Trophoblast cell (in vitro differentiated cells and primary cell): ENCODE measurements around the gene SLPI.

Experiments
- DNase-seq, 2 donors: peaks; one replicate each; pipeline ENCODE4 v3.0.0-alpha.2; 2016
- H2AFZ ChIP-seq: 2 replicates; pipeline ENCODE4 v1.6.1; 2013; ENCODE audit warnings: low read length, moderate library complexity, mild to moderate bottlenecking; ENCODE audit not compliant: insufficient read depth, poor library complexity
- H2AK5ac ChIP-seq: 2 replicates; pipeline ENCODE4 v1.6.1; 2013; ENCODE audit warnings: mild to moderate bottlenecking, low read length
- H2BK120ac ChIP-seq: 2 replicates; pipeline ENCODE4 v1.6.1; 2013; ENCODE audit warnings: low read length, mild to moderate bottlenecking, moderate library complexity; ENCODE audit not compliant: insufficient read depth, poor library complexity
- H2BK12ac ChIP-seq: 2 replicates; pipeline ENCODE4 v1.6.1; 2013; ENCODE audit warnings: mild to moderate bottlenecking, low read length, moderate library complexity
- H2BK5ac ChIP-seq: 2 replicates; pipeline ENCODE4 v1.6.1; 2013; ENCODE audit warnings: low read length, low read depth, moderate library complexity, mild to moderate bottlenecking; ENCODE audit not compliant: poor library complexity
- H3K14ac ChIP-seq: 2 replicates; pipeline ENCODE4 v1.6.1; 2013; ENCODE audit warnings: mild to moderate bottlenecking, low read length
- H3K18ac ChIP-seq: 2 replicates; pipeline ENCODE4 v1.6.1; 2013; ENCODE audit warnings: mild to moderate bottlenecking, low read length
- H3K23ac ChIP-seq: 2 replicates; pipeline ENCODE4 v1.6.1; 2013; ENCODE audit warnings: low read length
- H3K27ac ChIP-seq: 2 replicates; pipeline ENCODE4 v1.5.1; 2013; ENCODE audit warnings: low read depth, mild to moderate bottlenecking, inconsistent platforms, low read length, moderate library complexity
- H3K27me3 ChIP-seq: 2 replicates; pipeline ENCODE4 v1.6.1; 2013; ENCODE audit warnings: inconsistent platforms, mild to moderate bottlenecking, low read length, moderate library complexity; ENCODE audit not compliant: insufficient read depth
- H3K36me3 ChIP-seq, 2 experiments: 1 replicate in 1 of 2; 2 replicates in 1 of 2; pipeline ENCODE4 v1.6.1; 2013; ENCODE audit warnings: low read length in 2 of 2, mild to moderate bottlenecking in 2 of 2, moderate library complexity in 1 of 2; ENCODE audit not compliant: insufficient read depth in 2 of 2, control insufficient read depth in 1 of 2
- H3K4ac ChIP-seq: 2 replicates; pipeline ENCODE4 v1.6.1; 2013; ENCODE audit warnings: low read depth, mild to moderate bottlenecking, low read length, moderate library complexity
- H3K4me1 ChIP-seq, 2 experiments: 1 replicate in 1 of 2; 2 replicates in 1 of 2; pipeline ENCODE4 v1.6.1; 2013; ENCODE audit warnings: low read length in 2 of 2, mild to moderate bottlenecking in 2 of 2, moderate library complexity in 1 of 2; ENCODE audit not compliant: insufficient read depth in 2 of 2, control insufficient read depth in 1 of 2
- H3K4me2 ChIP-seq: 2 replicates; pipeline ENCODE4 v1.6.1; 2013; ENCODE audit warnings: inconsistent platforms, mild to moderate bottlenecking, low read length, moderate library complexity
- H3K4me3 ChIP-seq: 2 replicates; pipeline ENCODE4 v1.5.1; 2013; ENCODE audit warnings: mild to moderate bottlenecking, low read depth, low read length, inconsistent platforms
- H3K79me1 ChIP-seq: one replicate; pipeline ENCODE4 v1.6.1; 2013; ENCODE audit warnings: low read length
- H3K79me2 ChIP-seq: 2 replicates; pipeline ENCODE4 v1.6.1; 2013; ENCODE audit warnings: low read length, mild to moderate bottlenecking; ENCODE audit not compliant: control insufficient read depth, insufficient read depth, poor library complexity
- H3K9ac ChIP-seq: 2 replicates; pipeline ENCODE4 v1.6.1; 2013; ENCODE audit warnings: mild to moderate bottlenecking, low read length
- H3K9me3 ChIP-seq: 2 replicates; pipeline ENCODE4 v1.6.1; 2013; ENCODE audit warnings: low read depth, mild to moderate bottlenecking, control low read depth, inconsistent platforms, low read length; ENCODE audit not compliant: insufficient read depth
- H4K12ac ChIP-seq: 2 replicates; pipeline ENCODE4 v1.6.1; 2013; ENCODE audit warnings: low read depth, mild to moderate bottlenecking, low read length, moderate library complexity
- H4K8ac ChIP-seq: 2 replicates; pipeline ENCODE4 v1.6.1; 2013; ENCODE audit warnings: low read depth, mild to moderate bottlenecking, low read length, moderate library complexity
- H4K91ac ChIP-seq: one replicate; pipeline ENCODE4 v1.6.1; 2013; ENCODE audit warnings: low read depth, mild to moderate bottlenecking, low read length, moderate library complexity
- WGBS: extraction: QIAGEN DNeasy Blood & Tissue Kit; methylation state at CpG from one replicate; pipeline ENCODE4 v1.1.7; 2013; ENCODE audit warnings: missing lambda C conversion rate; ENCODE audit not compliant: insufficient read length, insufficient coverage; ENCODE audit errors: extremely low coverage; 5-methylcytosine and 5-hydroxymethylcytosine counted together

The SLPI gene

DNA sequence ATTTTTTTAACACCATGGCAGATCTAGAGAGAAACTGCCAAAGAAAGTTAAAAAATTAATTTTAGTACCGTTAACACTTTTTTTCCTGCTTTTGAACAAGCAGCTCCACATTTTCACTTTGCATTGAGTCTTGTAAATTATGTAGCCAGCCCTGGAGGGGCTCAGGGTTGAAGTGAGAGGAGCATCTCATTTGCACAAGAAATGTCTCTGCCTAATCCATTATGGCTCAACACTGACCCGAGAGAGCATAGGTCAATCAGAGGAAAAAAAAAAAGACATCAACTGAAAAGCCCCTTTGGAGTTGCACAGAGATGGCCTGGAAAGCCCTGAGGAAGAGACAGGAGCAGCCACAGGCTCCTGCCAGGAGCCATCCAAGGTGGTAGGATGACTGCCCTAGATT is 4.3 kb upstream of the SLPI start:
- H3K4me1 ChIP-seq: no peaks in the 10 kb centered on the region
- no peak overlapping the region for H2AK5ac ChIP-seq
- H3K14ac ChIP-seq: no peak overlapping the region
- H2AFZ ChIP-seq: no peak overlapping the region
- no peak overlapping the region for H3K4me2 ChIP-seq
- H2BK120ac ChIP-seq: no peak overlapping the region
- no peak overlapping the region for H3K27ac ChIP-seq
- H4K12ac ChIP-seq: no peak overlapping the region
- no peak overlapping the region for H4K91ac ChIP-seq
- H2BK5ac ChIP-seq: no peak overlapping the region
- no peaks in the 10 kb centered on the region for H3K79me1 ChIP-seq
- DNase-seq: no peak
- no peak overlapping the region for H4K8ac ChIP-seq
- no peak overlapping the region for H3K23ac ChIP-seq
- no peaks in the 10 kb centered on the region for H3K79me2 ChIP-seq
- WGBS: no CpG with 5 or more reads among the region's 2 CpGs
- no peaks in the 10 kb centered on the region for H3K36me3 ChIP-seq
- H3K9ac ChIP-seq: no peak overlapping the region
- no peak overlapping the region for H3K4me3 ChIP-seq
- no peak overlapping the region for H2BK12ac ChIP-seq
- no peak overlapping the region for H3K18ac ChIP-seq
- no peaks in the 10 kb centered on the region for H3K9me3 ChIP-seq
- H3K4ac ChIP-seq: no peak overlapping the region
- no peaks in the 10 kb centered on the region for H3K27me3 ChIP-seq

DNA sequence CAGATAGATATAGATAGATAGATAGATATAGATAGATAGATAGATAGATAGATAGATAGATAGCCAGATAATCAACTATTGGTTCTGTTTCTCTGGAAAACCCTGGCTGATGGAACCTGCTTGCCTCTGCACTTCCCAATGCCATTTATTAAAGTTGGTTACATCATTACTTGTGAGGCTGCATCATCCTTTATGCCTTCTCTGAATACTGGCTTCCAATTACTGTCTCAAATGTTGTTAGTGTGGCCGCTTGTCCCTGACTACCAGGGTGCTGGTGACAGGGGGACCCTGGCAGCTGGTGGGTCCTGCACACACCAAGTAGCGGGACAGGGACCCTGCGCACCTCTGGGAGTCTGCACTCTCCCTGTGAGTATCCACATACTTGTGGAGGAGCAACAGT is 3.9 kb upstream of the SLPI start:
- Histone ChIP-seq H3K4me1 (no peaks in the 10 kb centered on the region), H3K23ac (no peak overlapping the region), H3K36me3 (no peaks in the 10 kb centered on the region), H2BK120ac (no peak overlapping the region), H3K79me1 (no peaks in the 10 kb centered on the region), H3K9ac (no peak overlapping the region), H2BK5ac (no peak overlapping the region), H3K14ac (no peak overlapping the region), H4K91ac (no peak overlapping the region), H2AK5ac (no peak overlapping the region), H3K18ac (no peak overlapping the region), H2BK12ac (no peak overlapping the region), H3K79me2 (no peaks in the 10 kb centered on the region), H4K8ac (no peak overlapping the region), H3K27ac (no peak overlapping the region), H4K12ac (no peak overlapping the region), H3K9me3 (no peaks in the 10 kb centered on the region), H3K27me3 (no peaks in the 10 kb centered on the region), H3K4ac (no peak overlapping the region), H3K4me3 (no peak overlapping the region), H3K4me2 (no peak overlapping the region), H2AFZ (no peak overlapping the region)
- WGBS: no CpG with 5 or more reads among the region's 3 CpGs
- DNase-seq: no peak

DNA sequence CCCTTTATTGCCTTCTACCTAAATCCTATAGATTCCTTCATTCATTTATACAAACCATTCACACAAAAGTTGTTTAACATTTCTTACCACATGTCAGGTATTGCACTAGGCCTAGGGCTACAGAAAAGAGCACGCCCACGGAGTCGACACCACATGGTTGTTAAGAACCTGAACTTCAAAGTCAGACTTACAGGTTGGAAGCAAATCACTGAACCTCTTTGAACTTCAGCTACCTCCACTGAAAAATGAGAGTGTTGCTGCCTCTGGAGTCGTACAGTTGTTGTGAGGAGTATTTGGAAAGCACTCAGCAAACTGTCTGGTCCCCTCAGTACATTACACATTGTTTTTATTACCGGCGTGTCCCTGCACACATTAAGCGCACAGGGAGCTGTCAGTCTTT is 3.3 kb upstream of the SLPI start:
- H2BK5ac ChIP-seq: no peak overlapping the region
- H3K27me3 ChIP-seq: no peaks in the 10 kb centered on the region
- no peak overlapping the region for H3K4me2 ChIP-seq
- no peak overlapping the region for H3K4me3 ChIP-seq
- H3K4ac ChIP-seq: no peak overlapping the region
- no peak overlapping the region for H3K9ac ChIP-seq
- no peak overlapping the region for H2BK12ac ChIP-seq
- H3K27ac ChIP-seq: no peak overlapping the region
- no peaks in the 10 kb centered on the region for H3K79me1 ChIP-seq
- H3K9me3 ChIP-seq: no peaks in the 10 kb centered on the region
- no peak overlapping the region for H3K18ac ChIP-seq
- no peak overlapping the region for H3K23ac ChIP-seq
- no peak overlapping the region for H2BK120ac ChIP-seq
- H2AFZ ChIP-seq: no peak overlapping the region
- no peaks in the 10 kb centered on the region for H3K4me1 ChIP-seq
- WGBS: no CpG with 5 or more reads among the region's 7 CpGs
- no peaks in the 10 kb centered on the region for H3K79me2 ChIP-seq
- H4K8ac ChIP-seq: no peak overlapping the region
- no peak overlapping the region for H4K91ac ChIP-seq
- H2AK5ac ChIP-seq: no peak overlapping the region
- H3K36me3 ChIP-seq: no peaks in the 10 kb centered on the region
- H3K14ac ChIP-seq: no peak overlapping the region
- no peak for DNase-seq
- H4K12ac ChIP-seq: no peak overlapping the region

DNA sequence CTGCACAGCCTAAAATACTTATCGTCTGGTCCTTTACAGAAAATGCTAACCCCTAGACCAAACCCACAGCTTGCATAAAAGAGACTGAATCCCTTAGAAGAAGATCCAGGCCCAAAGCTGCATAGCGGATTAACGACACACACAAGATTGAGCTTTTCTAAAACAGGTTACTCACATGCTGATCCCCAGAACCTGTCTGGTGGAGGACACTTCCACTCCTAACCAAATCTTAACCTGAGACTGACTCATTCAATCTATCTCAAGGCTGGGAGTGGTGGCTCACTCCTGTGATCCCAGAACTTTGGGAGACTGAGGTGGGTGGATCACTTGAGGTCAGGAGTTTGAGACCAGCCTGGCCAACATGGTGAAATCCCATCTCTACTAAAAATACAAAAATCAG is 2.8 kb upstream of the SLPI start:
- Histone ChIP-seq H3K27me3 (no peaks in the 10 kb centered on the region), H3K27ac (no peak overlapping the region), H3K4me3 (no peak overlapping the region), H2AK5ac (no peak overlapping the region), H2AFZ (no peak overlapping the region), H3K14ac (no peak overlapping the region), H2BK12ac (no peak overlapping the region), H3K4ac (no peak overlapping the region), H3K79me2 (no peaks in the 10 kb centered on the region), H4K12ac (no peak overlapping the region), H3K9me3 (no peaks in the 10 kb centered on the region), H2BK5ac (no peak overlapping the region), H3K4me1 (no peaks in the 10 kb centered on the region), H3K36me3 (no peaks in the 10 kb centered on the region), H4K91ac (no peak overlapping the region), H3K4me2 (no peak overlapping the region), H4K8ac (no peak overlapping the region), H3K23ac (no peak overlapping the region), H3K18ac (no peak overlapping the region), H3K9ac (no peak overlapping the region), H2BK120ac (no peak overlapping the region), H3K79me1 (no peaks in the 10 kb centered on the region)
- DNase-seq: no peak
- WGBS: no CpG with 5 or more reads among the region's 3 CpGs
